Heart left ventricle (tissue), 16 donors: ENCODE data around the gene PCDHGA12. TPM values are rescaled to one million over a fixed set of nuclear protein-coding genes. Genes with fewer than 3 reads are reported as not detected.

Source experiments
- ATAC-seq, 4 donors: fragments of 200-7000 bp; cut with Tn5 transposase; one replicate each; pipeline ENCODE4 v1.9.1; 2020 to 2022; ENCODE audit warnings: moderate library complexity in 4 of 4, mild to moderate bottlenecking in 3 of 4, moderate number of reproducible peaks in 1 of 4
- DNase-seq, 5 donors: peaks; one replicate each; pipeline ENCODE4 v3.0.0-alpha.2; 2020
- H3K27ac ChIP-seq, 12 donors: fragments of 200-600 bp; sonication (generic) in 4 of 12; one replicate each; pipeline versions ENCODE4 v1.5.0 to v1.8.0; 2016 to 2022; ENCODE audit warnings: mild to moderate bottlenecking in 2 of 12
- H3K27me3 ChIP-seq, 9 donors: fragments of 200-600 bp; sonication (generic) in 2 of 9; one replicate each; pipeline versions ENCODE4 v1.5.1 to v1.8.0; 2016 to 2022; ENCODE audit warnings: mild to moderate bottlenecking in 3 of 9
- H3K36me3 ChIP-seq, 9 donors: fragments of 200-600 bp; sonication (generic) in 2 of 9; one replicate each; pipeline versions ENCODE4 v1.5.0 to v1.8.0; 2018 to 2022; ENCODE audit warnings: mild to moderate bottlenecking in 2 of 9
- H3K4me1 ChIP-seq, 12 donors: fragments of 200-600 bp; sonication (generic) in 4 of 12; one replicate each; pipeline versions ENCODE4 v1.5.0 to v1.8.0; 2016 to 2022; ENCODE audit warnings: mild to moderate bottlenecking in 3 of 12
- H3K4me3 ChIP-seq, 12 donors: fragments of 200-600 bp; sonication (generic) in 4 of 12; one replicate each; pipeline versions ENCODE4 v1.5.0 to v1.8.0; 2017 to 2022; ENCODE audit warnings: mild to moderate bottlenecking in 9 of 12, moderate library complexity in 4 of 12
- H3K9me3 ChIP-seq, 12 donors: fragments of 200-600 bp; sonication (generic) in 4 of 12; one replicate each; pipeline versions ENCODE4 v1.5.0 to v1.8.0; 2016 to 2022; ENCODE audit warnings: mild to moderate bottlenecking in 1 of 12
- POLR2A ChIP-seq, 2 donors: fragments of 450-650 bp; IDR thresholded peaks; one replicate each; pipeline ENCODE4 v1.6.1; 2017; ENCODE audit warnings: antibody characterized with exemption in 2 of 2, mild to moderate bottlenecking in 2 of 2, moderate library complexity in 2 of 2
- WGBS, 4 donors: extraction: QIAGEN DNeasy Blood & Tissue Kit in 2 of 4; methylation state at CpG; one replicate each; pipeline versions ENCODE4 v1.1.5 to v1.1.7; 2013 to 2018; 5-methylcytosine and 5-hydroxymethylcytosine counted together
- intact Hi-C, 10 donors: fragments of 100-400 bp; cut with DNase I; formaldehyde crosslinking; loops; one replicate each; pipeline versions ENCODE4 v1.11.1 to v1.14.2; 2022
- long read RNA-seq, 3 donors: library from polyadenylated mRNA; unstranded; transcript quantifications; one replicate each; pipeline ENCODE4 v2.0.0, GENCODE V29; 2020 to 2021
- polyA plus RNA-seq, 2 donors: library from polyadenylated mRNA; stranded (reverse); fragments of 200-250 nt; gene quantifications; one replicate each; pipeline ENCODE4 v1.2.3, GENCODE V29; 2013
- total RNA-seq, 9 donors: library from RNA; depleted of rRNA in 2 of 9; stranded (reverse); fragments of >200 nt in 2 of 9; fragmentation: NEBNext Ultra II Directional in 3 of 9; extraction: Animal tissue kit (Norgen Biotek cat#: 25700) in 3 of 9; gene quantifications; one replicate each; pipeline versions ENCODE4 v1.1.0 to v1.2.4, GENCODE V29; 2016 to 2023
- TF ChIP-seq, protein P1 (sequence below), 12 donors: fragments of 200-600 bp; sonication (generic) in 4 of 12; IDR thresholded peaks; one replicate each; pipeline versions ENCODE4 v1.5.0 to v1.8.0; 2018 to 2022; ENCODE audit warnings: antibody characterized with exemption in 12 of 12, mild to moderate bottlenecking in 5 of 12
- donor health status: ischemic (EF 13 %, LVEDD 7.1; RV severe dilation, severe dysfunction).
- donor health status: healthy with polysubstance abuse.
- donor health status: DM: no; HTN: yes; CAD: no.
- donor health status: DM: no; HTN: no; CAD: no.
- donor health status: ischemic (EF 25% LVEDD 6.9; RV normal size, moderate dysfunction).
- donor health status: ischemic (EF 25% LVEDD 5.7; RV mildly dilated, moderate dysfunction).
- donor health status: healthy.
- donor health status: DM: yes; HTN: yes; CAD: no.
- donor health status: ischemic (EF 35%, LVEDD 5.7; RV mildly dilated, moderate dysfunction).
- donor health status: nonischemic (EF 11% LVEDD 7.7; RV severe dilation, severe dysfunction).
- donor health status: DM: yes; HTN: yes; CAD: no.
- donor health status: PGD.
- donor health status: ischemic (EF 29% LVEDD 5.4; RV normal size, mild dysfunction).
- donor health status: nonischemic (EF 23%, LVEDD 6.1; RV moderate dilation, normal function).

The PCDHGA12 gene
- total RNA-seq = 10 to 100 TPM in 1 of 9 donors, 1 to 10 TPM in 8; 3.2 to 15.5 (median 7.3) TPM
- 1 to 10 TPM; 3.2 to 5.0 TPM for polyA plus RNA-seq
- long read RNA-seq, donor 1 = 0 reads
- long read RNA-seq, donor 2, full-length matches to known transcripts = 2 of 7 reads
- long read RNA-seq, donor 2, partial matches to known transcripts = 3 of 7 reads
- long read RNA-seq, donor 2, other reads (novel, unspliced or antisense) = 2 of 7 reads
- long read RNA-seq, donor 3 = 0 reads

DNA sequence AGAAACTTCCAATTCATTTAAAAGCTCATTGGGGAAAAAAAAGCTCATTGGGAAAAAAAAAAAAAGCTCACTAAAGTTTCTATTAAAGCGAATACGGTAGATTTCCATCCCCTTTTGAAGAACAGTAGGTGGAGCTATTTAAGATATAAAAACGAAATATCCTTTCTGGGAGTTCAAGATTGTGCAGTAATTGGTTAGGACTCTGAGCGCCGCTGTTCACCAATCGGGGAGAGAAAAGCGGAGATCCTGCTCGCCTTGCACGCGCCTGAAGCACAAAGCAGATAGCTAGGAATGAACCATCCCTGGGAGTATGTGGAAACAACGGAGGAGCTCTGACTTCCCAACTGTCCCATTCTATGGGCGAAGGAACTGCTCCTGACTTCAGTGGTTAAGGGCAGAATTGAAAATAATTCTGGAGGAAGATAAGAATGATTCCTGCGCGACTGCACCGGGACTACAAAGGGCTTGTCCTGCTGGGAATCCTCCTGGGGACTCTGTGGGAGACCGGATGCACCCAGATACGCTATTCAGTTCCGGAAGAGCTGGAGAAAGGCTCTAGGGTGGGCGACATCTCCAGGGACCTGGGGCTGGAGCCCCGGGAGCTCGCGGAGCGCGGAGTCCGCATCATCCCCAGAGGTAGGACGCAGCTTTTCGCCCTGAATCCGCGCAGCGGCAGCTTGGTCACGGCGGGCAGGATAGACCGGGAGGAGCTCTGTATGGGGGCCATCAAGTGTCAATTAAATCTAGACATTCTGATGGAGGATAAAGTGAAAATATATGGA is at the start of gene PCDHGA12:
Gene PCDHGA12, plus strand, starts transcription at position 176 of the 782 bp plus-strand sequence. Its CDS starts 253 bp downstream, at position 429.
- no peak for TF ChIP-seq POLR2A (IDR thresholded peaks at IDR 0.05)
- TF ChIP-seq, protein P1, sequence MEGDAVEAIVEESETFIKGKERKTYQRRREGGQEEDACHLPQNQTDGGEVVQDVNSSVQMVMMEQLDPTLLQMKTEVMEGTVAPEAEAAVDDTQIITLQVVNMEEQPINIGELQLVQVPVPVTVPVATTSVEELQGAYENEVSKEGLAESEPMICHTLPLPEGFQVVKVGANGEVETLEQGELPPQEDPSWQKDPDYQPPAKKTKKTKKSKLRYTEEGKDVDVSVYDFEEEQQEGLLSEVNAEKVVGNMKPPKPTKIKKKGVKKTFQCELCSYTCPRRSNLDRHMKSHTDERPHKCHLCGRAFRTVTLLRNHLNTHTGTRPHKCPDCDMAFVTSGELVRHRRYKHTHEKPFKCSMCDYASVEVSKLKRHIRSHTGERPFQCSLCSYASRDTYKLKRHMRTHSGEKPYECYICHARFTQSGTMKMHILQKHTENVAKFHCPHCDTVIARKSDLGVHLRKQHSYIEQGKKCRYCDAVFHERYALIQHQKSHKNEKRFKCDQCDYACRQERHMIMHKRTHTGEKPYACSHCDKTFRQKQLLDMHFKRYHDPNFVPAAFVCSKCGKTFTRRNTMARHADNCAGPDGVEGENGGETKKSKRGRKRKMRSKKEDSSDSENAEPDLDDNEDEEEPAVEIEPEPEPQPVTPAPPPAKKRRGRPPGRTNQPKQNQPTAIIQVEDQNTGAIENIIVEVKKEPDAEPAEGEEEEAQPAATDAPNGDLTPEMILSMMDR (IDR thresholded peaks at IDR 0.05) = peak; percentile 34 to 73 (median 55)
- peak within 1 kb of the TSS in 11 of 12 donors; percentile 19 to 58 (median 42) for H3K4me3 ChIP-seq
- H3K27ac ChIP-seq = peak within 1 kb of the TSS in 8 of 12 donors; percentile 10 to 67 (median 40)
- H3K4me1 ChIP-seq = peaks cover 0 to 16% (median 0%) of the 10 kb centered on the region in 12 donors
- peaks cover 0 to 99% (median 45%) of the 10 kb centered on the region in 12 donors for H3K9me3 ChIP-seq
- ATAC-seq (peak; percentile 67 to 94 (median 86)), DNase-seq (peak in 4 of 5 donors; percentile 56 to 77 (median 65))
- peaks cover 0 to 52% (median 0%) of the 10 kb centered on the region in 9 donors for H3K27me3 ChIP-seq
- H3K36me3 ChIP-seq = peaks cover 0 to 33% (median 0%) of the 10 kb centered on the region in 9 donors
- intact Hi-C loops = loop anchor here in 5 of 10 donors (1.0 to 5.0 kb wide), 4 partner anchors 94 to 132 kb away; no protein-coding TSS in a partner anchor
- WGBS, 4 donors = 21 to 35% (median 28%) methylated on average over 33 of the region's 33 CpGs

DNA sequence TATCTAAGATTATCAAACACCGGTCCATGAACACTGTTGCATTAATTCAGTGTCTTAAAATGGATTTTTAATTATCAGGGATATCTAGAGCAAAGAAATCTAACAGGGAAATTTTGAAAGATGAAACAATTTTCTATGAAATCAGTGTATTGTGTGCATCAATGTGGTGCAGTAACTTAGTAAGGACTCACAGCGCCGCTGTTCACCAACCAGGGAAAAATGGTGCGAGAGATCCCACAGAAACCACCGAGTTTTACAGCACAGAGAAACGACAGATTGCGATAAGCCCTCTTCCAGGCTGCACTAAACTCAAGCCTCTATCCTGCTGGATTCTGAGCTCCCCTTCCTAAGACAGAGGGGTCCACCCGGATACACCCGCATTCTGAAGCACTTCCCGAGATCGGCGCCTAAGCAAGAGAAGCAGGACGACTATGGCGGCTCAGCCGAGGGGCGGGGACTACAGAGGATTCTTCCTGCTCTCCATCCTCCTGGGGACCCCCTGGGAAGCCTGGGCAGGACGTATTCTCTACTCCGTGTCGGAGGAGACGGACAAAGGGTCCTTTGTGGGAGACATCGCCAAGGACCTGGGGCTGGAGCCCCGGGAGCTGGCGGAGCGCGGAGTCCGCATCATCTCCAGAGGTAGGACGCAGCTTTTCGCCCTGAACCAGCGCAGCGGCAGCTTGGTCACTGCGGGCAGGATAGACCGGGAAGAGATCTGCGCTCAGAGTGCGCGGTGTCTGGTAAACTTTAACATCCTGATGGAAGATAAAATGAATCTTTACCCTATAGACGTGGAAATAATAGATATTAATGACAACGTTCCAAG is 47.6 kb upstream of the PCDHGA12 start, which contains the start of gene PCDHGA7:
Gene PCDHGA7, plus strand, starts transcription at position 274 of the 826 bp plus-strand sequence. Its CDS starts 158 bp downstream, at position 432.
- H3K4me1 ChIP-seq = peaks cover 0 to 4% (median 0%) of the 10 kb centered on the region in 12 donors
- intact Hi-C loops = no loop called here
- 20 to 39% (median 23%) methylated on average over 37 of the region's 37 CpGs for WGBS, 4 donors
- peaks cover 0 to 23% (median 0%) of the 10 kb centered on the region in 9 donors for H3K27me3 ChIP-seq
- DNase-seq = no peak
- peaks cover 0 to 100% (median 50%) of the 10 kb centered on the region in 12 donors for H3K9me3 ChIP-seq
- H3K36me3 ChIP-seq = peaks cover 0 to 33% (median 0%) of the 10 kb centered on the region in 9 donors
- no peak within 1 kb of the TSS for H3K27ac ChIP-seq
- H3K4me3 ChIP-seq = peak within 1 kb of the TSS in 9 of 12 donors; percentile 20 to 40 (median 32)
- TF ChIP-seq POLR2A (IDR thresholded peaks at IDR 0.05) = no peak
- TF ChIP-seq, protein P1 (IDR thresholded peaks at IDR 0.05) = peak in 4 of 12 donors; percentile 16 to 31 (median 24)
- ATAC-seq = peak in 3 of 4 donors; percentile 26 to 45 (median 27)

DNA sequence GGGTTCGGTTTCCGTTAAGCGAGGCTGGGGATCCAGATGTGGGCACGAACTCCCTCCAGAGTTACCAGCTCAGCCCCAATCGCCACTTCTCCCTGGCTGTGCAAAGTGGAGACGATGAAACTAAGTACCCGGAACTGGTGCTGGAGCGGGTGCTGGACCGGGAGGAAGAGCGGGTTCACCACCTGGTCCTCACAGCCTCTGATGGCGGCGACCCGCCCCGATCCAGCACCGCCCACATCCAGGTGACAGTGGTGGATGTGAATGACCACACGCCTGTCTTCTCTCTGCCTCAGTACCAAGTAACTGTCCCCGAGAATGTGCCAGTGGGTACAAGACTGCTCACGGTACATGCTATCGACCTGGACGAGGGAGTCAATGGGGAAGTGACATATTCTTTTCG is 47.0 kb upstream of the PCDHGA12 start:
- peaks cover 0 to 28% (median 0%) of the 10 kb centered on the region in 9 donors for H3K36me3 ChIP-seq
- WGBS, 4 donors = 44 to 64% (median 47%) methylated on average over 18 to 21 of the region's 21 CpGs
- TF ChIP-seq POLR2A (IDR thresholded peaks at IDR 0.05) = no peak
- TF ChIP-seq, protein P1 (IDR thresholded peaks at IDR 0.05) = no peak
- DNase-seq (no peak), ATAC-seq (no peak)
- peaks cover 0 to 96% (median 50%) of the 10 kb centered on the region in 12 donors for H3K9me3 ChIP-seq
- H3K27me3 ChIP-seq = peaks cover 0 to 23% (median 0%) of the 10 kb centered on the region in 9 donors
- intact Hi-C loops = no loop called here
- no peak overlapping the region for H3K27ac ChIP-seq
- peaks cover 0 to 4% (median 0%) of the 10 kb centered on the region in 12 donors for H3K4me1 ChIP-seq
- H3K4me3 ChIP-seq = peak overlapping the region in 4 of 12 donors; percentile 25 to 40 (median 36)
